ENCODE measurements around the gene SREK1. TPM values are rescaled to one million over a fixed set of nuclear protein-coding genes. Genes with fewer than 3 reads are reported as not detected.

The SREK1 gene
- total RNA-seq, 1 experiment from 2014 or later: 65.6 TPM

DNA sequence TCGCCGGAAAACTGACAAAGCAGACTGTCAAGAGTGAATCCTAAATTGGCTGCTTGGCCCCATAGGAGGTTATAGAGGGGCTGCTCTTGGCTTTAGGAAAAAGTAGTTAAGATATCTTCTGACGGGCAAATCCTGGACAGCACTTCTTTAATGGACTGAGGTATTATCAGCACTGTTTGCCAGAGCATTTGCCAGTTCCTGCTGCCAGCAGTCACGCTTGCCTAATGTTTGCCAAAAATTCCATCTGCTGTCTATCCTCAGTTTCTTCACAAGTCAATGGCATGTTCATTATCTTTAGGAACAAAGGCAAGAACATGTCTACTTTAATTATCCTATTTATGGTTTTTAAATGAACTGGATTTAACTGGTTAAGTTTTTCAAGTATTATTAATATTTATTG lies 25.8 kb upstream of the SREK1 start (continued):
- TF ChIP-seq, protein P1, sequence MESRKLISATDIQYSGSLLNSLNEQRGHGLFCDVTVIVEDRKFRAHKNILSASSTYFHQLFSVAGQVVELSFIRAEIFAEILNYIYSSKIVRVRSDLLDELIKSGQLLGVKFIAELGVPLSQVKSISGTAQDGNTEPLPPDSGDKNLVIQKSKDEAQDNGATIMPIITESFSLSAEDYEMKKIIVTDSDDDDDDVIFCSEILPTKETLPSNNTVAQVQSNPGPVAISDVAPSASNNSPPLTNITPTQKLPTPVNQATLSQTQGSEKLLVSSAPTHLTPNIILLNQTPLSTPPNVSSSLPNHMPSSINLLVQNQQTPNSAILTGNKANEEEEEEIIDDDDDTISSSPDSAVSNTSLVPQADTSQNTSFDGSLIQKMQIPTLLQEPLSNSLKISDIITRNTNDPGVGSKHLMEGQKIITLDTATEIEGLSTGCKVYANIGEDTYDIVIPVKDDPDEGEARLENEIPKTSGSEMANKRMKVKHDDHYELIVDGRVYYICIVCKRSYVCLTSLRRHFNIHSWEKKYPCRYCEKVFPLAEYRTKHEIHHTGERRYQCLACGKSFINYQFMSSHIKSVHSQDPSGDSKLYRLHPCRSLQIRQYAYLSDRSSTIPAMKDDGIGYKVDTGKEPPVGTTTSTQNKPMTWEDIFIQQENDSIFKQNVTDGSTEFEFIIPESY (IDR thresholded peaks at IDR 0.05; ENCODE audit: extremely low read depth, insufficient replicate concordance, low read length): no peak
- no peak for TF ChIP-seq ELF1 (IDR thresholded peaks at IDR 0.05; ENCODE audit: borderline replicate concordance, low read depth)
- no peak for TF ChIP-seq FOSL1 (IDR thresholded peaks at IDR 0.05; ENCODE audit: low read depth)
- TF ChIP-seq SRF (IDR thresholded peaks at IDR 0.05; ENCODE audit: low read depth): no peak

DNA sequence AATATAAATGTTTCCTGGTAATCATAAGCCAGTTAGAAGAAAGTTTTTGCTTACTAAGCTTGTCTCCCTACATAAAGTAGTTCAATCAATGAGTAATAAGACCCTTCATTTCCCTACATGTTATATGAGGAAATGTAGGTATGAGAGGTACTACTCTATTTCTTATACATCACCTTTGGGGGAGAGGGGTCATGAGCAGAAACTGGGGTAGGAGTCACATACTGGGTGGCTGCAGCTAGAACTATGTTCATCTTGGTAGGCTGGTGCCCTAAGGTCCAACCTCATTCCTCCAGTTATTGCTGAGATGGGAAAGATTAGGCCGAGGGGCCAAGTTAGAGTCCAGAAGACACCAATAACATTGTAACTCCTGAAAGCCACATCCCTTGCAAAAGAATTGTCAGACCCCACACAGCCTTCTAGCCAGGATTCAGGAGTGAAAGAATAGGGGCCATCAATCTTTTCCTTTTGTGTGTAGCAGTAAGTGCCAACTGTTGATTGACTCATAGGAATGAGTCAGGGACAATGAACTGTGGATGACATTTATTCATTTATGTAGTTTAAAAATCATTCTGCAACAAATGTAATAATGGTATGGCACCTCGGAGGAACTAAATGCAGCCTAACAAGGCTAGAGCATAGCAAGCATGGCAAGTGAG lies 21.6 kb upstream of the SREK1 start:
- TF ChIP-seq FOSL1 (IDR thresholded peaks at IDR 0.05; ENCODE audit: low read depth) (peak; percentile 41; the same call in 1 of the 2 replicates), JUND (IDR thresholded peaks at IDR 0.05) (peak; percentile 19; the same call in 1 of the 2 replicates), CBX3 (IDR thresholded peaks at IDR 0.05; ENCODE audit: low read depth) (no peak)
- no TSS peak for BruUV-seq (replicated peaks)
- H4K20me1 ChIP-seq (ENCODE audit: insufficient read depth): no peaks in the 10 kb centered on the region
- H2AFZ ChIP-seq (ENCODE audit: low read depth, low read length, poor library complexity, severe bottlenecking): no peak overlapping the region
- no peaks in the 10 kb centered on the region for H3K9me2 ChIP-seq (ENCODE audit: insufficient read depth)
- intact Hi-C loops (cut with micrococcal nuclease): no loop called here
- H3K36me3 ChIP-seq (ENCODE audit: control insufficient read depth in 1 of 2, insufficient read depth in 2 of 2, low read length in 2 of 2): no peaks in the 10 kb centered on the region
- DNase-seq (ENCODE audit: low read depth, low spot score) (no peak), ATAC-seq (no peak)
- no peak overlapping the region for H3K9ac ChIP-seq (ENCODE audit: low read length)
- ChIA-PET CTCF (no interaction called here), RAD21 (ENCODE audit: low non-redundant PET in 1 of 2, low total read pairs in 2 of 2, uncharacterized antibody in 2 of 2, unreplicated experiment in 2 of 2) (no interaction called here), POLR2A (no interaction called here)
- no peak overlapping the region for H3K27ac ChIP-seq (ENCODE audit: low read depth, low read length)
- peaks cover 0 to 8% of the 10 kb centered on the region in 2 experiments; a peak in 2 of 4 replicates for H3K4me1 ChIP-seq (ENCODE audit: control insufficient read depth in 1 of 2, insufficient read depth in 2 of 2, low read length in 2 of 2)
- H3K79me2 ChIP-seq (ENCODE audit: insufficient read depth, low read length): no peaks in the 10 kb centered on the region
- no peaks in the 10 kb centered on the region for H3K9me3 ChIP-seq (ENCODE audit: control insufficient read depth in 1 of 2, insufficient read depth in 1 of 2, low read depth in 1 of 2, low read length in 2 of 2)
- no peak overlapping the region for H3K4me3 ChIP-seq (replicated peaks in 1 of 2; ENCODE audit: low read depth in 1 of 2, low read length in 2 of 2)
- H3K27me3 ChIP-seq (ENCODE audit: insufficient read depth, low read length): no peaks in the 10 kb centered on the region
- H3K4me2 ChIP-seq (ENCODE audit: low read length): peak overlapping the region; percentile 33; the same call in 1 of the 2 replicates
